C4-2B (cell line): ENCODE measurements around the gene POFUT2.

Experiments
- ZFX ChIP-seq: fragments of 450-650 bp; IDR thresholded peaks from 2 replicates; pipeline ENCODE4 v1.6.1; 2017
- TF ChIP-seq, protein P1 (sequence below): fragments of 450-650 bp; conservative IDR thresholded peaks from 2 replicates; pipeline ENCODE4 v1.5.1; 2017; ENCODE audit warnings: mild to moderate bottlenecking

- TF ChIP-seq, protein P1, sequence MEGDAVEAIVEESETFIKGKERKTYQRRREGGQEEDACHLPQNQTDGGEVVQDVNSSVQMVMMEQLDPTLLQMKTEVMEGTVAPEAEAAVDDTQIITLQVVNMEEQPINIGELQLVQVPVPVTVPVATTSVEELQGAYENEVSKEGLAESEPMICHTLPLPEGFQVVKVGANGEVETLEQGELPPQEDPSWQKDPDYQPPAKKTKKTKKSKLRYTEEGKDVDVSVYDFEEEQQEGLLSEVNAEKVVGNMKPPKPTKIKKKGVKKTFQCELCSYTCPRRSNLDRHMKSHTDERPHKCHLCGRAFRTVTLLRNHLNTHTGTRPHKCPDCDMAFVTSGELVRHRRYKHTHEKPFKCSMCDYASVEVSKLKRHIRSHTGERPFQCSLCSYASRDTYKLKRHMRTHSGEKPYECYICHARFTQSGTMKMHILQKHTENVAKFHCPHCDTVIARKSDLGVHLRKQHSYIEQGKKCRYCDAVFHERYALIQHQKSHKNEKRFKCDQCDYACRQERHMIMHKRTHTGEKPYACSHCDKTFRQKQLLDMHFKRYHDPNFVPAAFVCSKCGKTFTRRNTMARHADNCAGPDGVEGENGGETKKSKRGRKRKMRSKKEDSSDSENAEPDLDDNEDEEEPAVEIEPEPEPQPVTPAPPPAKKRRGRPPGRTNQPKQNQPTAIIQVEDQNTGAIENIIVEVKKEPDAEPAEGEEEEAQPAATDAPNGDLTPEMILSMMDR: no peak
- TF ChIP-seq ZFX: no peak
Measured at GRCh38 chr21:45217010-45217409, 70.7 kb downstream of the POFUT2 start.
